Smooth muscle cell (in vitro differentiated cells): ENCODE measurements around the gene TIMM50. TPM values are rescaled to one million over a fixed set of nuclear protein-coding genes. Genes with fewer than 3 reads are reported as not detected.
A peak's percentile ranks its signal among the peaks of the same experiment; 100 is the strongest.

ENCODE experiments used
- DNase-seq: peaks from one replicate; lab custom pipeline; 2025; ENCODE audit not compliant: unreplicated experiment; lab: John Stamatoyannopoulos, UW
- H2AFZ ChIP-seq: fragments of 200-600 bp; sonication (generic); 2 replicates; pipeline ENCODE4 v1.6.0; 2016; ENCODE audit warnings: antibody characterized with exemption, low read depth, mild to moderate bottlenecking
- H3F3A ChIP-seq: fragments of 200-600 bp; sonication (generic); 2 replicates; pipeline ENCODE4 v1.6.0; 2017; ENCODE audit warnings: antibody characterized with exemption, low read depth
- H3K27ac ChIP-seq: fragments of 200-600 bp; sonication (generic); 2 replicates; pipeline ENCODE4 v1.5.1; 2016; ENCODE audit warnings: low read depth, mild to moderate bottlenecking
- H3K27me3 ChIP-seq: fragments of 200-600 bp; sonication (generic); 2 replicates; pipeline ENCODE4 v1.6.1; 2016; ENCODE audit warnings: low read depth, mild to moderate bottlenecking
- H3K36me3 ChIP-seq: fragments of 200-600 bp; sonication (generic); 2 replicates; pipeline ENCODE4 v1.5.1; 2016; ENCODE audit warnings: low read depth
- H3K4me1 ChIP-seq: fragments of 200-600 bp; sonication (generic); 2 replicates; pipeline ENCODE4 v1.5.1; 2016; ENCODE audit warnings: low read depth
- H3K4me2 ChIP-seq: fragments of 200-600 bp; sonication (generic); 2 replicates; pipeline ENCODE4 v1.6.0; 2016; ENCODE audit warnings: mild to moderate bottlenecking
- H3K4me3 ChIP-seq: fragments of 200-600 bp; sonication (generic); 2 replicates; pipeline ENCODE4 v1.5.1; 2016; ENCODE audit warnings: mild to moderate bottlenecking
- H3K79me2 ChIP-seq: fragments of 200-600 bp; sonication (generic); 2 replicates; pipeline ENCODE4 v1.6.0; 2016; ENCODE audit warnings: low read depth, mild to moderate bottlenecking
- H3K9ac ChIP-seq: fragments of 200-600 bp; sonication (generic); 2 replicates; pipeline ENCODE4 v1.6.0; 2016; ENCODE audit warnings: low read depth
- H3K9me3 ChIP-seq: fragments of 200-600 bp; sonication (generic); replicated peaks from 2 replicates; pipeline ENCODE4 v1.5.1; 2016; ENCODE audit warnings: low read depth
- H4K20me1 ChIP-seq: fragments of 200-600 bp; sonication (generic); 2 replicates; pipeline ENCODE4 v1.6.0; 2016; ENCODE audit warnings: low read depth
- CTCF ChIP-seq: fragments of 200-600 bp; sonication (generic); IDR thresholded peaks from 2 replicates; pipeline ENCODE4 v1.5.1; 2017; ENCODE audit warnings: borderline replicate concordance, mild to moderate bottlenecking, antibody characterized with exemption; ENCODE audit not compliant: insufficient read depth, poor library complexity, severe bottlenecking
- WGBS: methylation state at CpG from one replicate; pipeline ENCODE4 v1.1.7; 2016; ENCODE audit warnings: low lambda C conversion rate; 5-methylcytosine and 5-hydroxymethylcytosine counted together
- polyA plus RNA-seq: library from polyadenylated mRNA; unstranded; fragments of >200 nt; fragmentation: Nextera tagmentation; extraction: Ambion mirVana; gene quantifications from 2 replicates; pipeline ENCODE4 v1.2.1, GENCODE V29; 2016
- total RNA-seq: library from RNA; depleted of rRNA; stranded (reverse); fragments of >200 nt; gene quantifications from 2 replicates; pipeline ENCODE4 v1.2.3, GENCODE V29; 2014

TIMM50 gene
- total and polyA plus RNA-seq, 2 experiments from 2014 or later: 66.1 to 108 TPM

DNA sequence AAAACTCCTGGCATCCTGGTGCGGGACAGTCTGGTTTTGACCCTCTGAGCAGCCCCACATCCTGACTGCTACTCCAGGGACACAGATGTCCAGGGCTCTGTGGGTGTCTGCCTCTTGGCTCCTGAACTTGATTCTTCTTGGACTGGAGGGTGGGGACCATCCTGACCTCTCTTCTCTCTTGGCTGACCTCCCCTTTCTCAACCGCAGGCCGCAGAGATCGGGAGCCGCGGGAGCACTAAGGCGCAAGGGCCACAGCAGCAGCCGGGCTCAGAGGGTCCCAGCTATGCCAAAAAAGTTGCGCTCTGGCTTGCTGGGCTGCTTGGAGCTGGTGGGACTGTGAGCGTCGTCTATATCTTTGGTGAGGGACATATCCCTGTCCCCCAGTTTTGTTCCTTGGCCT lies 1.0 kb downstream of the TIMM50 start:
- Histone ChIP-seq H4K20me1 (no peaks in the 10 kb centered on the region), H3F3A (peaks cover 4% of the 10 kb centered on the region), H3K27me3 (no peaks in the 10 kb centered on the region), H3K9me3 (no peaks in the 10 kb centered on the region), H3K27ac (peak overlapping the region; percentile 79), H3K79me2 (peaks cover 18% of the 10 kb centered on the region), H3K4me3 (peak overlapping the region; percentile 81), H3K9ac (peak overlapping the region; percentile 96), H3K4me2 (peak overlapping the region; percentile 94), H3K4me1 (peaks cover 14% of the 10 kb centered on the region), H2AFZ (no peak overlapping the region), H3K36me3 (no peaks in the 10 kb centered on the region)
- no peak for TF ChIP-seq CTCF
- 87% methylated on average over 11 of the region's 11 CpGs for WGBS
- DNase-seq: no peak

- H4K20me1 ChIP-seq: no peaks in the 10 kb centered on the region
- H2AFZ ChIP-seq: no peak overlapping the region
- H3K9me3 ChIP-seq: no peaks in the 10 kb centered on the region
- H3K9ac ChIP-seq: no peak overlapping the region
- no peaks in the 10 kb centered on the region for H3K36me3 ChIP-seq
- peaks cover 14% of the 10 kb centered on the region for H3K4me1 ChIP-seq
- H3F3A ChIP-seq: peaks cover 4% of the 10 kb centered on the region
- peaks cover 18% of the 10 kb centered on the region for H3K79me2 ChIP-seq
- no peak overlapping the region for H3K27ac ChIP-seq
- WGBS: 92% methylated on average over 6 of the region's 6 CpGs
- H3K27me3 ChIP-seq: no peaks in the 10 kb centered on the region
- H3K4me2 ChIP-seq: no peak overlapping the region
- DNase-seq: no peak
- H3K4me3 ChIP-seq: no peak overlapping the region
- TF ChIP-seq CTCF: no peak
Measured at GRCh38 chr19:39483141-39483540, 2.5 kb downstream of the TIMM50 start.

DNA sequence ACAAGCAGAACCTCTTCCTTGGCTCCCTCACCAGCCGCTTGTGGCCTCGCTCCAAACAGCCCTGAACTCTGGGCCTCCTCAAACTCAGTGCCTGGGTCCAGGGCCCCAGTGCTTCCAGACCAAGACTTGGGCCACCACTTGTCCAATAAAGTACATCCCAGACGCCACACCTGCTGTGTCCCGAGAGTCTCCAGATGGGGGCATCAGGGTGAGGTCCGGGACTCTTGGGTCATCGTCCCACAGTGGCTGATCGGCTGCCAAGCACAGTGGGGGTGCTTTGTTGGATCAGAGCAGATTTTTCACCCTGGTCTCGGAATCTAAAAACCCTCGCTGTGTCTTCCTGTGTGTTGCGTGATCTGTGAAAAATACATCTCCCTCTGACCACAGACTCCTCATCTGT lies 9.1 kb downstream of the TIMM50 start:
- Histone ChIP-seq H4K20me1 (no peaks in the 10 kb centered on the region), H3K27me3 (no peaks in the 10 kb centered on the region), H3K36me3 (no peaks in the 10 kb centered on the region), H3K79me2 (no peaks in the 10 kb centered on the region), H3K27ac (no peak overlapping the region), H2AFZ (no peak overlapping the region), H3K9ac (no peak overlapping the region), H3K4me2 (no peak overlapping the region), H3F3A (no peaks in the 10 kb centered on the region), H3K4me1 (no peaks in the 10 kb centered on the region), H3K4me3 (no peak overlapping the region), H3K9me3 (no peaks in the 10 kb centered on the region)
- no peak for TF ChIP-seq CTCF
- DNase-seq: no peak
- 97% methylated on average over 10 of the region's 10 CpGs for WGBS

GRCh38 chr19:39492225-39492624 lies 11.6 kb downstream of the TIMM50 start:
- Histone ChIP-seq H3F3A (no peaks in the 10 kb centered on the region), H3K9me3 (no peaks in the 10 kb centered on the region), H3K27ac (no peak overlapping the region), H3K9ac (no peak overlapping the region), H3K36me3 (no peaks in the 10 kb centered on the region), H3K27me3 (no peaks in the 10 kb centered on the region), H4K20me1 (no peaks in the 10 kb centered on the region), H3K4me2 (no peak overlapping the region), H2AFZ (no peak overlapping the region), H3K4me1 (no peaks in the 10 kb centered on the region), H3K4me3 (no peak overlapping the region), H3K79me2 (no peaks in the 10 kb centered on the region)
- DNase-seq: no peak
- TF ChIP-seq CTCF: no peak
- 92% methylated on average over 6 of the region's 6 CpGs for WGBS
